ENCODE measurements around the gene DOCK4.

DNA sequence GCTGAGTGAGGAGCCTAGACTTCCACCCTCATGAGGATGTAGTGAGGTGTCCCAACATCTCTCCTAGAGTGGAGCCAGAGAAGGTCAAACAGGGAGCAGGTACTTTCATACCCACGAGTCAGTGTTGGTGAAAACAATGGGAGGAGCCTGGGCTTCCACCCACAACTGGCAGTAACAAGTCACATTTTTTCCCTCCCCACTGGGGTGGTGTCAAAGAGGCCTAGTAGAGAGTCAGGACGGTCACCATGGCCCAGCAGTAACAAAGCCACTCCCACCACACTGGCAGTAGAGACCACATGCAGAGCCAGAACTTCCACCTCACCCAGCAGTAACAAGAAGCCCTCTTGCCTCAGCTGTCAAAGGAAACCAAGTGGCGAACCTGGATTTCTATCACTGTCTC lies 363.7 kb downstream of the DOCK4 start:
- no peak for TF ChIP-seq POLR2AphosphoS5 (IDR thresholded peaks at IDR 0.05)
- TF ChIP-seq, protein P1, sequence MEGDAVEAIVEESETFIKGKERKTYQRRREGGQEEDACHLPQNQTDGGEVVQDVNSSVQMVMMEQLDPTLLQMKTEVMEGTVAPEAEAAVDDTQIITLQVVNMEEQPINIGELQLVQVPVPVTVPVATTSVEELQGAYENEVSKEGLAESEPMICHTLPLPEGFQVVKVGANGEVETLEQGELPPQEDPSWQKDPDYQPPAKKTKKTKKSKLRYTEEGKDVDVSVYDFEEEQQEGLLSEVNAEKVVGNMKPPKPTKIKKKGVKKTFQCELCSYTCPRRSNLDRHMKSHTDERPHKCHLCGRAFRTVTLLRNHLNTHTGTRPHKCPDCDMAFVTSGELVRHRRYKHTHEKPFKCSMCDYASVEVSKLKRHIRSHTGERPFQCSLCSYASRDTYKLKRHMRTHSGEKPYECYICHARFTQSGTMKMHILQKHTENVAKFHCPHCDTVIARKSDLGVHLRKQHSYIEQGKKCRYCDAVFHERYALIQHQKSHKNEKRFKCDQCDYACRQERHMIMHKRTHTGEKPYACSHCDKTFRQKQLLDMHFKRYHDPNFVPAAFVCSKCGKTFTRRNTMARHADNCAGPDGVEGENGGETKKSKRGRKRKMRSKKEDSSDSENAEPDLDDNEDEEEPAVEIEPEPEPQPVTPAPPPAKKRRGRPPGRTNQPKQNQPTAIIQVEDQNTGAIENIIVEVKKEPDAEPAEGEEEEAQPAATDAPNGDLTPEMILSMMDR (IDR thresholded peaks at IDR 0.05): no peak
- no peak for TF ChIP-seq POLR2A (IDR thresholded peaks at IDR 0.05)
